Tibial nerve (tissue), 4 donors: ENCODE results near the gene IL1RL2. TPM values are rescaled to one million over a fixed set of nuclear protein-coding genes. Genes with fewer than 3 reads are reported as not detected.

Experiments used
- DNase-seq, 2 donors: peaks; one replicate each; pipeline ENCODE4 v3.0.0-alpha.2; 2019; ENCODE audit warnings: low spot score in 2 of 2
- H3K27ac ChIP-seq, 4 donors: fragments of 200-600 bp; sonication (generic) in 3 of 4; one replicate each; pipeline ENCODE4 v1.5.1; 2017 to 2019; ENCODE audit warnings: mild to moderate bottlenecking in 1 of 4
- H3K27me3 ChIP-seq, 2 donors: fragments of 200-600 bp; sonication (generic) in 1 of 2; one replicate each; pipeline versions ENCODE4 v1.5.1 to v1.6.0; 2017 to 2019
- H3K36me3 ChIP-seq, 3 donors: fragments of 200-600 bp; sonication (generic); one replicate each; pipeline ENCODE4 v1.5.1; 2018 to 2019
- H3K4me1 ChIP-seq, 4 donors: fragments of 200-600 bp; sonication (generic) in 3 of 4; one replicate each; pipeline ENCODE4 v1.5.1; 2017 to 2019
- H3K4me3 ChIP-seq, 4 donors: fragments of 200-600 bp; sonication (generic) in 3 of 4; one replicate each; pipeline ENCODE4 v1.5.1; 2017 to 2019; ENCODE audit warnings: mild to moderate bottlenecking in 1 of 4, moderate library complexity in 1 of 4
- H3K9me3 ChIP-seq, 4 donors: fragments of 200-600 bp; sonication (generic) in 3 of 4; one replicate each; pipeline ENCODE4 v1.5.1; 2017 to 2019
- EP300 ChIP-seq, 2 donors: sonication (generic); formaldehyde crosslinking; IDR thresholded peaks; one replicate each; pipeline ENCODE4 v1.6.1; 2017; ENCODE audit warnings: antibody characterized with exemption in 2 of 2, mild to moderate bottlenecking in 1 of 2
- POLR2A ChIP-seq, 2 donors: fragments of 450-650 bp; IDR thresholded peaks; one replicate each; pipeline ENCODE4 v1.6.1; 2017; ENCODE audit warnings: antibody characterized with exemption in 2 of 2, mild to moderate bottlenecking in 2 of 2, moderate library complexity in 2 of 2
- WGBS, 2 donors: methylation state at CpG; one replicate each; pipeline ENCODE4 v1.1.5; 2018; 5-methylcytosine and 5-hydroxymethylcytosine counted together
- total RNA-seq, 4 donors: library from RNA; depleted of rRNA; stranded (reverse); fragments of >200 nt; gene quantifications; one replicate each; pipeline ENCODE4 v1.1.0, GENCODE V29; 2016
- TF ChIP-seq, protein P1 (sequence below), 5 experiments: fragments of 200-600 bp in 3 of 5; fragments of 450-650 bp in 2 of 5; sonication (generic) in 3 of 5; IDR thresholded peaks; one replicate each; pipeline ENCODE4 v1.5.1; 2016 to 2019; ENCODE audit warnings: antibody characterized with exemption in 5 of 5, mild to moderate bottlenecking in 3 of 5, moderate library complexity in 2 of 5

IL1RL2 gene
- total RNA-seq, 4 donors from 2014 or later: 0.30 TPM; not detected in 3

DNA sequence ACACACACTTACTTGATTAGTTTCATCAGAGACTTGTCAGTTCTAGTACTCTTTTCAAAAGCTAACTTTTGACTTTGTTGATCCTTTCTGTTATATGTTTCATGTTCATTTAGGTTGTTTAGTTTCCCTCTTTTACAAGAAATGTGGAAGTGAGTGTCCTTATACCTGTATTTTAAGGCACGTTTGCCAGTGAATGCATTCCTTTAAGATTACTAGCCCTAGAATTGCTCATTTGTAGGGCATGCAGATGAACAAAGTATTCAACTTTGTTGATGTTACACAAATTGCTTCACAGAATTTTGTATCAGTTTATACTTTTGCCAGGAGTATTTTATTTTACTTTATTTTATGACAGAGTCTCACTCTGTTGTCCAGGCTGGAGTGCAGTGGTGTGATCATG lies 6.3 kb downstream of the IL1RL2 start:
- no peak for DNase-seq
- no peak overlapping the region for H3K27ac ChIP-seq
- TF ChIP-seq, protein P1, sequence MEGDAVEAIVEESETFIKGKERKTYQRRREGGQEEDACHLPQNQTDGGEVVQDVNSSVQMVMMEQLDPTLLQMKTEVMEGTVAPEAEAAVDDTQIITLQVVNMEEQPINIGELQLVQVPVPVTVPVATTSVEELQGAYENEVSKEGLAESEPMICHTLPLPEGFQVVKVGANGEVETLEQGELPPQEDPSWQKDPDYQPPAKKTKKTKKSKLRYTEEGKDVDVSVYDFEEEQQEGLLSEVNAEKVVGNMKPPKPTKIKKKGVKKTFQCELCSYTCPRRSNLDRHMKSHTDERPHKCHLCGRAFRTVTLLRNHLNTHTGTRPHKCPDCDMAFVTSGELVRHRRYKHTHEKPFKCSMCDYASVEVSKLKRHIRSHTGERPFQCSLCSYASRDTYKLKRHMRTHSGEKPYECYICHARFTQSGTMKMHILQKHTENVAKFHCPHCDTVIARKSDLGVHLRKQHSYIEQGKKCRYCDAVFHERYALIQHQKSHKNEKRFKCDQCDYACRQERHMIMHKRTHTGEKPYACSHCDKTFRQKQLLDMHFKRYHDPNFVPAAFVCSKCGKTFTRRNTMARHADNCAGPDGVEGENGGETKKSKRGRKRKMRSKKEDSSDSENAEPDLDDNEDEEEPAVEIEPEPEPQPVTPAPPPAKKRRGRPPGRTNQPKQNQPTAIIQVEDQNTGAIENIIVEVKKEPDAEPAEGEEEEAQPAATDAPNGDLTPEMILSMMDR (IDR thresholded peaks at IDR 0.05): no peak
- TF ChIP-seq POLR2A (IDR thresholded peaks at IDR 0.05) (no peak), EP300 (IDR thresholded peaks at IDR 0.05) (no peak)
- 80 to 88% methylated on average over 1 of the region's 1 CpG for whole genome bisulfite sequencing, 2 donors
- H3K9me3 ChIP-seq: no peaks in the 10 kb centered on the region
- no peaks in the 10 kb centered on the region for H3K27me3 ChIP-seq
- H3K4me1 ChIP-seq: peaks cover 0 to 1% (median 0%) of the 10 kb centered on the region in 4 donors
- H3K4me3 ChIP-seq: no peak overlapping the region
- no peaks in the 10 kb centered on the region for H3K36me3 ChIP-seq

- 67 to 71% methylated on average over 5 of the region's 5 CpGs for WGBS, 2 donors
- Histone ChIP-seq H3K9me3 (no peaks in the 10 kb centered on the region), H3K27me3 (no peaks in the 10 kb centered on the region), H3K4me3 (no peak overlapping the region), H3K4me1 (no peaks in the 10 kb centered on the region), H3K36me3 (no peaks in the 10 kb centered on the region), H3K27ac (no peak overlapping the region)
- TF ChIP-seq, protein P1 (IDR thresholded peaks at IDR 0.05): no peak
- TF ChIP-seq EP300 (IDR thresholded peaks at IDR 0.05): no peak
- TF ChIP-seq POLR2A (IDR thresholded peaks at IDR 0.05): no peak
- no peak for DNase-seq
These were observed 7.9 kb downstream of the IL1RL2 start for GRCh38 chr2:102194609-102195268.

- no peak for DNase-seq
- H3K4me1 ChIP-seq: no peaks in the 10 kb centered on the region
- H3K27ac ChIP-seq: no peak overlapping the region
- 77 to 80% methylated on average over 5 of the region's 5 CpGs for WGBS, 2 donors
- no peaks in the 10 kb centered on the region for H3K27me3 ChIP-seq
- no peaks in the 10 kb centered on the region for H3K9me3 ChIP-seq
- TF ChIP-seq EP300 (IDR thresholded peaks at IDR 0.05): no peak
- TF ChIP-seq, protein P1 (IDR thresholded peaks at IDR 0.05): no peak
- TF ChIP-seq POLR2A (IDR thresholded peaks at IDR 0.05): no peak
- H3K36me3 ChIP-seq: no peaks in the 10 kb centered on the region
- H3K4me3 ChIP-seq: no peak overlapping the region
These were observed 10.7 kb downstream of the IL1RL2 start for GRCh38 chr2:102197389-102198137.

DNA sequence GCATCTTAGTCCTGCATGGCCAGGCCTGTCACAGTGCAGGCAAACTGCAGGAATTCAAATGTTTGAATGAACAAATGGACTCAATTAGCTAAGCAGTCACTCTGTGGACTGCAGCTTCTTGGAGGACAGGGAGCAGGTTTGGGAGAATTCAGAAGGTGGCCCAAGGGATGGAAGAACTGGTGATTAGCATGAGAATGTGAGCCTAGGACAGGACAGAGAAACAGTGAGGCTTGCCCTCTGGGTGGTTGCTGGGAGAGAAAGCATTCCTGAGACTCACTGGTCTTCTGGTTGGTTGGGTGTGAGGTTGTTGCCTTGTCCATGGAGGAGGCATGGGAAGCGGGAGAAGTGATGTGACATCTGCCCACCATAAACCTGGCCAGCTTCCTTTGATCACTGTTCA lies 13.7 kb downstream of the IL1RL2 start:
- no peaks in the 10 kb centered on the region for H3K4me1 ChIP-seq
- no peaks in the 10 kb centered on the region for H3K27me3 ChIP-seq
- DNase-seq: no peak
- no peak overlapping the region for H3K4me3 ChIP-seq
- no peaks in the 10 kb centered on the region for H3K36me3 ChIP-seq
- 100% methylated on average over 1 of the region's 1 CpG for whole genome bisulfite sequencing, 2 donors
- H3K9me3 ChIP-seq: peaks cover 0 to 12% (median 0%) of the 10 kb centered on the region in 4 donors
- no peak overlapping the region for H3K27ac ChIP-seq
- TF ChIP-seq POLR2A (IDR thresholded peaks at IDR 0.05) (no peak), EP300 (IDR thresholded peaks at IDR 0.05) (no peak)
- TF ChIP-seq, protein P1 (IDR thresholded peaks at IDR 0.05): no peak

DNA sequence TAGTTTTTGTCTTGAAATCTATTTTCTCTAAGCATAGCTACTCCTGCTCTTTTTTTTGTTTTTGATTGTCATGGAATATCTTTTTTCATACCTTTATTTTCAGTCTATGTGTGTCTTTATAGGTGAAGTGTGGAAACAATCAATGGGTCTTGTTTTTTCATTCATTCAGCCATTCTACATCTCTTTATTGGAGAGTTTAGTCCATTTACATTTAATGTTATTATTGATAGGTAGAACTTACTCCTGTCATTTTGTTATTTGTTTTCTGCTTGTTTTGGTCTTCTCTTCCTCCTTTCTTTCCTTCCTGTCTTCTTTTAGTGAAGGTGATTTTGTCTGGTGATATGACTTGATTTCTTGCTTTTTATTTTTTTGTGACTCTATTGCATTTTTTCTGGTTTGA lies 17.8 kb downstream of the IL1RL2 start:
- no peaks in the 10 kb centered on the region for H3K36me3 ChIP-seq
- peaks cover 0 to 12% (median 0%) of the 10 kb centered on the region in 4 donors for H3K9me3 ChIP-seq
- TF ChIP-seq POLR2A (IDR thresholded peaks at IDR 0.05) (no peak), EP300 (IDR thresholded peaks at IDR 0.05) (no peak)
- TF ChIP-seq, protein P1 (IDR thresholded peaks at IDR 0.05): no peak
- DNase-seq: no peak
- no peaks in the 10 kb centered on the region for H3K27me3 ChIP-seq
- H3K27ac ChIP-seq: no peak overlapping the region
- H3K4me3 ChIP-seq: no peak overlapping the region
- H3K4me1 ChIP-seq: no peaks in the 10 kb centered on the region
